GM21381 (cell line): ENCODE measurements around the gene LAMC2.

ENCODE experiments used
- ATAC-seq: cut with Tn5 transposase; IDR thresholded peaks from one replicate; pipeline ENCODE4 v1.9.1; 2021; ENCODE audit warnings: mild to moderate bottlenecking, moderate library complexity; ENCODE audit not compliant: unreplicated experiment

Gene LAMC2

GRCh38 chr1:183210681-183211080, 24.6 kb downstream of the LAMC2 start:
- ATAC-seq, result no peak

DNA sequence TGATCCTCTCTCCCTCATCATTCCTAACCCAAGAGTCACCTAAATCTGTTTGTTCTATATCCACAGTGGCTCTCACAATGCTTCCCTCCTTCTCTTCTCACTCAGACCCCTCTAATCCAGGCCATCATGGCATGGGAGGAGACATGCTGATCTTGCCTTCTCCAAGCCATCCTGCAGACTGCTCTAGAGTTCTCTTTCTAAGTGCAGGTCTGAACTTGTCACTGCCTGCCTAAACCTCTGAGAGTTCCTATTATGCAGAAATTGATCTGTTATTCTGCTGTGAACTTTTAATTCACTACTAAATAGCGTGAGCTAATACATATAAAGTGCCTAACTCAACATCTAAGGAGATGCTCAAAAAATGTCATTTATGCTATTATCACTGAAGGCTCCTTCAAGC, 26.8 kb downstream of the LAMC2 start:
- ATAC-seq, result no peak

DNA sequence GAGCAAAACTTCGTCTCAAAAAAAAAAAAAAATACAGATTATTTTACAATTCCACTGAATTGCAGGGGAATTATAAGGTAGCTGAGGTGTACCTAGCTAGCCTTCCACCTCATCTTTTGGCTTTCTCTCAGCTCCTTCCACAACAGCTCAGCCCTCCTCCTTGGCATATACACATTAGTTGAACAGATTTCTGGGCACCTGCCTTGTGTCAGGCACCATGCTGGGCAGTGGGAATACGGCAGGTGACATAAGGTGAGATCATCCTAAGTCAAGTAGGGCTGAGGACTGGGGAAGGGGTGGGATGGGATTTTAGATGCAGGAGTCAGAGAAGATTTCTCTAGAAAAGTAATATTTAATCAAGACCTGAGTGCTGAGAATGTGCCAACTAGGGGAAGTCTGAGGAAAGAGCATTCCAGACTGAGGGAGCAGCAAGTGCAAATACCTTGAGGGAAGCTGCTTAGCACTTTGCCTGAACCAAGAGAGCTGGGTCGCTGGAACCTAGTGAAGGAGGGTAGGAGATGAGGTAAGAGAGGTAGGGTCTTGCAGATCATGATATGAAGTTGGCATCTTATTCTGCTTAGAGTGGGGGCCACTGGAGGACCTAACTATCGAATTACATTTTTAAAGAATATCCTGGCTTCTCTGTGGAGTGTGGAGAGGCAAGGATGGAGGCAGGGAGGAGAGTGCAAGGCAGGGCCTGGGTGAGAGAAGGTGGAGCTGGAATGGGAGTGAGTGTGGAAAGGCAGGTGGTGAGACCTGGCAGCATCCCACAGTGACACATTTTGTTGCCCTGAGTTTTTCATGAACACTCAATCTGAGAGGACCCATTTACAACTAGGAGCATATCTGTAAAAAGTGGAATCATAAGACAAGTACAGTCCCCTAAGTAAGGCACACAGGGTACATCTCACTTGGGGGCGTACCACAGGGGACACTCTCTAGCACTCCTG, 28.2 kb downstream of the LAMC2 start:
- no peak for ATAC-seq

GRCh38 chr1:183215076-183215720, 29.1 kb downstream of the LAMC2 start:
- no peak for ATAC-seq

- ATAC-seq, result no peak
Measured at GRCh38 chr1:183215936-183216335, 29.9 kb downstream of the LAMC2 start.

- ATAC-seq, result no peak
Measured at GRCh38 chr1:183218027-183218618, 32.1 kb downstream of the LAMC2 start.

DNA sequence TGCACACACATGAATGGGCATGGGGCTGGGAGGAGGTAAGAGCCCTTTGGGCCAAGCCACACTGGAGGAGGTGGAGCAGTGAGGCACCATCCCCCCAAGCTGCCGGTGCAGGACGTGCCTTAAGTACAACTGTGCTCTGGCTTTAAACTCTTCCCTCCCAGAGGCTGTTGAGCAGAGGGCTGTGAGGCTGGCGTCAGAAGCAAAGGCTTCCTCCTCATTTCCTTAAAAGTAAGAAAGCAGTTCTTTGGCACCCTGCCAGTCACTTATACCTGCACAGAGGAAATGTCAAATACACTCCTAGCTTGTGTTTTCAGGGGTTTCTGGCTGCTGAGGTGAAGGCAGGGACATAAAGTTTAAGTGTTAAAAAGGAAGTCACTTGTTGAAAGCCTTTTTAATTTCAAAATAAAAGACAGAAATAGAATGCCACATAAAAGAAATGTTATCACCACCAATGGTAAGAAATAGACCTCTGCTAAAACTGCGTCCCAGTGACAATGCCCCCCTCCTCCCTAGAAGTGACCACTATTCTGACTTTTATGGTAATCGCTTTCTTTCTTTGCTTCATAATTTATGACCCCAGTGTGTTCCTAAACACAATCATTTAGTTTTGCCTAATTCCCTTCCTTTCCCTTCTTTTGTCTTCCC, 33.0 kb downstream of the LAMC2 start:
- no peak for ATAC-seq

- ATAC-seq, result no peak
Measured at GRCh38 chr1:183219616-183220009, 33.5 kb downstream of the LAMC2 start.

DNA sequence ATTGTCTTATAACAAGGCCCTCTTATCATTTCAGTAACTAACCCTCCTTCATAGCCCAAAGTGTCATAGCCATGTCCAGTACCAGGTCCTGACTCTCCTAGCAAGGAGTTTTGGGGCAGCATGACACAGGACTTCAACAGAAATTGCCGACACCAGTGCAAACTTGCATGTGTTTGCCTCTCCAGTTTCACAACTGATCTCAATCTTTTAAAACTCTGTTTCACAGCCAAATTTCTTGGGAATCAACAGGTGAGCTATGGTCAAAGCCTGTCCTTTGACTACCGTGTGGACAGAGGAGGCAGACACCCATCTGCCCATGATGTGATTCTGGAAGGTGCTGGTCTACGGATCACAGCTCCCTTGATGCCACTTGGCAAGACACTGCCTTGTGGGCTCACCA, 36.8 kb downstream of the LAMC2 start:
- ATAC-seq, result no peak

GRCh38 chr1:183223467-183223866, 37.4 kb downstream of the LAMC2 start:
- no peak for ATAC-seq

DNA sequence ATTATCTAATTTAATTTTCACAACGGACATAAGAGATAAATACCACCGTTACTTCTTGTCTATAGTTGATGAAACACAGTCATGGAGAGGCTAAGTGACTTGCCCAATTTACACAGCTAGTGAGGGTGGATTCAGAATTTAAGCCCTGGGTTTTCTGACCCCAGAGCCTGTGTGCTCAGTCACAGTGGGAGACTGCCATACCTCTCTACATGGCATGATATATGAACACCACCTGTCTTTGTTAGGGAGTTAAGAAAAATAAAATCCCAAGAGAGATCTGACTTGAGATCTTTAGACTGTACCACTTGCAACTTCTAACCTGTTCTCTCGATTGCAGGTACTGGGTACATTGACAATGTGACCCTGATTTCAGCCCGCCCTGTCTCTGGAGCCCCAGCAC, 40.3 kb downstream of the LAMC2 start:
- ATAC-seq, result no peak

- no peak for ATAC-seq
Measured at GRCh38 chr1:183226963-183227362, 40.9 kb downstream of the LAMC2 start.

- ATAC-seq, result peak; percentile 60
Measured at GRCh38 chr1:183227422-183228346, 41.6 kb downstream of the LAMC2 start.

GRCh38 chr1:183228347-183229220, 42.5 kb downstream of the LAMC2 start:
- no peak for ATAC-seq

DNA sequence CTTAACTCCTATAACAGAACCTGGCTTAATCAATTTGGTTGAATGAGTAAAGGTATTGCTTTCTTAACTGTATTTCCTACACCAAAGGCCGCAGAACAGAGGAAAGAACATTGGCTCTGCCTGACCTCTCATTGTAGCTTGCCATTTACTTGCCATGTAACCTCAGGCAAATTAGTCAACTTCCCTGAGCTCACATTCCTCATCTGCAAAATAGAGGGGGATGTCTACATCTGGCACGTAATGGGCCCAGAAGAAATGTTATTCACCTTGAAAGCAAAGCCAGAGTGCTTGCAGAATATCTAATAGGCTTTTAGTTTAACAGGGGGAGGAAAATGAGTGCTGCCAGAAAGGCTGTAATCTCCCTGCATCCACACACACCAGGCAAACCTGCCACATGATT, 44.3 kb downstream of the LAMC2 start:
- ATAC-seq, result no peak

- no peak for ATAC-seq
Measured at GRCh38 chr1:183231545-183231944, 45.5 kb downstream of the LAMC2 start.

- no peak for ATAC-seq
Measured at GRCh38 chr1:183233113-183233512, 47.0 kb downstream of the LAMC2 start.

DNA sequence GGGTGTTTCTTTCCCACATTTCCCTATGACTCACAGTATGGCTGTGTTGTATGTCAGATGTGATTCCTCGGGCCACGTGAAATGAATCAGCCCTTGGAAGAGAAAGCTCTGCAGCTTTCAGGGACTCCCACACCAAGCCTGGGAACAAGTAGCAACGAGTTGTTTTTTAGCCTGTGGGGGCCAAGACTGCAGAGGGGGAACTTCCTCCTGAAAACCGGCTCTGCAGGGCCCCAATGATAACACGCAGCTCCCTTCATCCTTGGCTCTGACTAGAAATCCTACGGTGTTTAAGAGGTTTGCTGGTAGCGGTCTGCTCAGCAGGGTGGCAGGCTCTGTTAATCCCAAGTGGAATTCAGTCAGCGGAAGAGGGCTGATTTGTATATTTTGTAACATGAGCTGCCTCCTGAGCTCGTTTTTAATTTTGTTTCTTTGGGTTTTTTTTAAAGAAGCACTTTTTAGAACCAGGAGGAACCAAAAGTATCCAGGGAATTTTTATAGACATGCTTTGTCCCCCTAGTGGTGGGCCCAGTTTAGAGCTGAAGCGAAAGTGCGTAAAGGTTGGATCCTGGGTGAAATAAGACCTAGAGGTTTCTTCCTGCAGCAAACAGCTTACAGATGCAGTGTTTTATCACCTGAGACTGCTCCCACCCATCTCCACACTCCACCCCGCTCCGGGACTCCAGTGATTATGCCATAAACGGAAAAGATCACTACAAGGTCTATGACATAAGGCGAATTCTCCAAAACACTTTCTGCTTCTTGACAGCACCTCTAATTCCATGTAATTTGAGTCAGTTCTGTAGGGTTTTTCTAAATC, 48.8 kb downstream of the LAMC2 start:
- ATAC-seq, result no peak
